Hippocampal formation (tissue), 2 donors: ENCODE measurements around the gene ZNF750.
A peak's percentile ranks its signal among the peaks of the same experiment; 100 is the strongest.

ENCODE experiments used
- DNase-seq, 2 donors: peaks; one replicate each; lab custom pipeline; 2025; lab: John Stamatoyannopoulos, UW

Gene ZNF750

GRCh38 chr17:82872591-82873520 lies 33.0 kb upstream of the ZNF750 start:
- DNase-seq: no peak

GRCh38 chr17:82871776-82872561 lies 32.1 kb upstream of the ZNF750 start:
- no peak for DNase-seq

- no peak for DNase-seq
Observed at GRCh38 chr17:82871056-82871775, 31.4 kb upstream of the ZNF750 start.

GRCh38 chr17:82870541-82870940 lies 30.7 kb upstream of the ZNF750 start:
- DNase-seq: no peak

- DNase-seq: no peak
Observed at GRCh38 chr17:82870091-82870491, 30.3 kb upstream of the ZNF750 start.

GRCh38 chr17:82869536-82869935 lies 29.7 kb upstream of the ZNF750 start:
- DNase-seq: no peak

- DNase-seq: no peak
Observed at GRCh38 chr17:82868715-82869131, 28.9 kb upstream of the ZNF750 start.

GRCh38 chr17:82867763-82868325 lies 28.0 kb upstream of the ZNF750 start:
- DNase-seq: no peak

- DNase-seq: no peak
Observed at GRCh38 chr17:82866590-82867191, 26.9 kb upstream of the ZNF750 start.

- DNase-seq: no peak
Observed at GRCh38 chr17:82865774-82866395, 26.1 kb upstream of the ZNF750 start.

- no peak for DNase-seq
Observed at GRCh38 chr17:82865274-82865673, 25.5 kb upstream of the ZNF750 start.

GRCh38 chr17:82864713-82865248 lies 25.0 kb upstream of the ZNF750 start:
- no peak for DNase-seq

- peak in 1 of 2 donors; percentile 16 for DNase-seq
Observed at GRCh38 chr17:82863941-82864712, 24.3 kb upstream of the ZNF750 start.

GRCh38 chr17:82863383-82863940 lies 23.6 kb upstream of the ZNF750 start:
- no peak for DNase-seq

GRCh38 chr17:82862737-82863382 lies 23.0 kb upstream of the ZNF750 start:
- no peak for DNase-seq

- DNase-seq: no peak
Observed at GRCh38 chr17:82862191-82862590, 22.4 kb upstream of the ZNF750 start.

GRCh38 chr17:82861393-82861775 lies 21.6 kb upstream of the ZNF750 start:
- no peak for DNase-seq

GRCh38 chr17:82860606-82861392 lies 21.0 kb upstream of the ZNF750 start:
- DNase-seq: no peak
